ENCODE data around the gene PEX7. TPM values are rescaled to one million over a fixed set of nuclear protein-coding genes. Genes with fewer than 3 reads are reported as not detected.

The PEX7 gene
- total RNA-seq, result 5.2 and 6.3 TPM in 2 replicates
- long read RNA-seq, partial matches to known transcripts, result 0 of 3 reads
- long read RNA-seq, other reads (novel, unspliced or antisense), result 2 of 3 reads

DNA sequence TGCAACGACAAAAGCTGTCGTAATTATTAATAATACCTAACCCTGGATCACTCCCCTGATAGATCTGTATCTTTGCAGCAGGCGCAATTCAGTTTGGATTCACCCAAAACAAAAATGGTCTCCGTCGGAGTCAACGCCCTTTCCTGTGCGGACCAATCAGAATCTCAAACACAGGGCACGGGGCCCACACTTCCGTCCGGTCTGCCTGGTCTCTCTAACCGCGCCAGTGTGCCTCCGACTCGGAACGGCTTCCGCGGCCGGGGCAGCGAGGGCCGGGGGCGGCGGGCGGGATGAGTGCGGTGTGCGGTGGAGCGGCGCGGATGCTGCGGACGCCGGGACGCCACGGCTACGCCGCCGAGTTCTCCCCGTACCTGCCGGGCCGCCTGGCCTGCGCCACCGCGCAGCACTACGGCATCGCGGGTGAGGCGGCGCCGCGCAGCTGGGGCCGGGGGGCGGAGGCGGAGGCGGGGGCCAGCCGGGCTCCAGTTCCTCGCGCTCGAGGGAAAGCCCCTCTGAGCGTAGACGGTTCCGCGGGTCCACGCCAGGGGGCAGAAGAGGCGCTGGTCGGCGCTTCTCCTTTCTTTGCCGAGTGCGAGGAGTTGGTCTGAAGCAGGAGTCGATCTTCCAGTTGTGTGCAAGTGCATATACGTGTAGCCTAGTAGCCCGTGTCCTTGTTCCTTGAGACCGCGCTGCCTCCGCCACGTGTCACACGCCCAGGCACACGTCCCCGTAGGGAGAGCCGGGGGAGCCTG is at the start of gene PEX7:
TSS of gene PEX7 (plus strand) at position 217 of the 752 bp plus-strand sequence. CDS start at position 291, 74 bp downstream.
- peak; percentile 95 for DNase-seq (ENCODE audit: extremely low spot score, unreplicated experiment)
- peaks cover 8% of the 10 kb centered on the region for H3K4me1 Mint-ChIP-seq (ENCODE audit: unreplicated experiment)
- peak; percentile 81 for TF ChIP-seq CTCF (IDR thresholded peaks at IDR 0.05)
- peak within 1 kb of the TSS; percentile 90 for H3K4me3 Mint-ChIP-seq (ENCODE audit: unreplicated experiment)
- peak within 1 kb of the TSS; percentile 87 for H3K27ac Mint-ChIP-seq (ENCODE audit: unreplicated experiment)
- H3K27me3 Mint-ChIP-seq (ENCODE audit: unreplicated experiment), result peaks cover 8% of the 10 kb centered on the region
- H3K36me3 Mint-ChIP-seq (ENCODE audit: unreplicated experiment), result peaks cover 12% of the 10 kb centered on the region
- H3K9me3 Mint-ChIP-seq (ENCODE audit: unreplicated experiment), result no peaks in the 10 kb centered on the region

DNA sequence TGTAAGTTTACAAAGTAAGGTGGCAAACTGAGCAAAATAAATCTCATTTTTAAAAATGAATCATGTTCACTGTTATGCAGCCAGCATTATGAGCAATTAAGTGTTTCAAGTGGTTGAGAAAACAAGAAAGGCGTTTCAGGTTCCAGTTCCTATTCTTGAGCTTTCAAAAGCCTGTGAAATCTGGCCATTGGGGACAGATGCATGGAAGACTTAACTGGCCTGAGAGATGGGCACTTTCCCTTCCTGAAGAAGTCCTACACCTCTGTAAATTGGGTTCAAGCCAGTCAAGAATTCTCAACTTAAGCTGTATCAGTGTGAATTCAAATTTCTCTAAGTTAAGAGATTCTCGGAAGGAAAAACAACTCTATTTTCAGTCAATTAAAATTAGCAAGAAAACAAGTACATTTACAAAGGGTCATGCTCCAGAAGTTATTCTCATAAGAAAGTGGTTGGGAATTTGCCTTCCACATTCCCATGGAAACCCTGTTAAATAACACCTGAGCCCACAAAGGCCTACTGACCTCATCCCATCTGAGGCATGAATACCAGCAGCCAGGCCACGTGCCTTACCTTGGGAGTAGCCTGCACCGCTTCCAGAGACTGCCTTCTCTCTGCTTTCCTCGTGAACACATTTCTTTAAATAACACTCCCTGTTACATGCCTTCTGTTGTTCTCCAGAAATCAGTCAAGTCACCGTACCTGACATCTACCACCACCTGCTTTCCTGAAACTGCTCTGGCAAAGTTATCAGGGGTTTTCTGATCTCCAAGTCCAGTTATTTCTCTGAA is 49.5 kb upstream of the PEX7 start:
- no peak overlapping the region for H3K27ac Mint-ChIP-seq (ENCODE audit: unreplicated experiment)

GRCh38 chr6:136773473-136773796 is 49.0 kb upstream of the PEX7 start:
- no peak for DNase-seq (ENCODE audit: extremely low spot score, unreplicated experiment)
- H3K4me1 Mint-ChIP-seq (ENCODE audit: unreplicated experiment), result no peaks in the 10 kb centered on the region
- TF ChIP-seq CTCF (IDR thresholded peaks at IDR 0.05), result no peak
- H3K9me3 Mint-ChIP-seq (ENCODE audit: unreplicated experiment), result no peaks in the 10 kb centered on the region
- no peaks in the 10 kb centered on the region for H3K36me3 Mint-ChIP-seq (ENCODE audit: unreplicated experiment)
- H3K4me3 Mint-ChIP-seq (ENCODE audit: unreplicated experiment), result no peak overlapping the region
- no peaks in the 10 kb centered on the region for H3K27me3 Mint-ChIP-seq (ENCODE audit: unreplicated experiment)
- H3K27ac Mint-ChIP-seq (ENCODE audit: unreplicated experiment), result no peak overlapping the region

More for the DNA sequence above, 49.5 kb upstream of the PEX7 start:
- no peaks in the 10 kb centered on the region for H3K27me3 Mint-ChIP-seq (ENCODE audit: unreplicated experiment)
- no peak for TF ChIP-seq CTCF (IDR thresholded peaks at IDR 0.05)
- H3K4me1 Mint-ChIP-seq (ENCODE audit: unreplicated experiment), result no peaks in the 10 kb centered on the region
- no peaks in the 10 kb centered on the region for H3K9me3 Mint-ChIP-seq (ENCODE audit: unreplicated experiment)
- no peak for DNase-seq (ENCODE audit: extremely low spot score, unreplicated experiment)
- no peak overlapping the region for H3K4me3 Mint-ChIP-seq (ENCODE audit: unreplicated experiment)
- H3K36me3 Mint-ChIP-seq (ENCODE audit: unreplicated experiment), result no peaks in the 10 kb centered on the region

GRCh38 chr6:136774228-136775041 is 48.0 kb upstream of the PEX7 start:
- Mint-ChIP-seq H3K4me1 (ENCODE audit: unreplicated experiment) (no peaks in the 10 kb centered on the region), H3K4me3 (ENCODE audit: unreplicated experiment) (no peak overlapping the region), H3K27ac (ENCODE audit: unreplicated experiment) (no peak overlapping the region), H3K9me3 (ENCODE audit: unreplicated experiment) (no peaks in the 10 kb centered on the region), H3K36me3 (ENCODE audit: unreplicated experiment) (no peaks in the 10 kb centered on the region), H3K27me3 (ENCODE audit: unreplicated experiment) (no peaks in the 10 kb centered on the region)
- TF ChIP-seq CTCF (IDR thresholded peaks at IDR 0.05), result no peak
- no peak for DNase-seq (ENCODE audit: extremely low spot score, unreplicated experiment)

Measured in osteocyte (in vitro differentiated cells).